SW480 (cell line): ENCODE results near the gene ATXN7L3.
"Not testable (repeated sequence)": the region's sequence is repeated elsewhere in the genome, so short reads cannot be mapped to it uniquely, and the experiment has no call there.

Experiments used
- DNase-seq: peaks from one replicate; pipeline ENCODE4 v3.0.0-alpha.2; 2016; ENCODE audit warnings: low spot score

The ATXN7L3 gene

DNA sequence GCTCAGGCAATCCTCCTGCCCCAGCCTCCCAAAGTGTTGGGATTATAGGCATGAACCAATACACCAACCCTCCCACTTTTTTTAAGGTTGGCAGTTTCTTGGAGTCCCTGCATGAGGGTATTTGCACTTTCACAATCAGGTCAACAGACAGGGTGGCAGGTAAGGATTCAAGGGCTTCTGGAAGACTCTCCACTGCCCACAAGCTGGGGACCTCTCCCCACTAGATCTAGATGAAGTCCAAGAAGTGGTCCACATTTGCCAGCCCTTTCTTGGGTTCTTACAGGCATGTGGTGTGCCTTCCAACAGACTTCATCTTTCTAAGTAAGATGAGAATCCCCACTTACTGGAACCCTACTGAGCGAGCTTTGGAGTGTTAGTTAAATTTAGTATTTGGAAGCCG, 25.3 kb downstream of the ATXN7L3 start:
- DNase-seq, result no peak

- no peak for DNase-seq
Observed at GRCh38 chr17:44171931-44172455, 27.7 kb downstream of the ATXN7L3 start.

- no peak for DNase-seq
Observed at GRCh38 chr17:44170499-44171201, 29.0 kb downstream of the ATXN7L3 start, which contains the start of gene ASB16. Gene ASB16 (plus strand): TSS chr17:44170704. CDS start chr17:44170790, 86 bp downstream.

- DNase-seq, result no peak
Observed at GRCh38 chr17:44170135-44170498, 29.6 kb downstream of the ATXN7L3 start.

- DNase-seq, result no peak
Observed at GRCh38 chr17:44167181-44167861, 32.4 kb downstream of the ATXN7L3 start.

DNA sequence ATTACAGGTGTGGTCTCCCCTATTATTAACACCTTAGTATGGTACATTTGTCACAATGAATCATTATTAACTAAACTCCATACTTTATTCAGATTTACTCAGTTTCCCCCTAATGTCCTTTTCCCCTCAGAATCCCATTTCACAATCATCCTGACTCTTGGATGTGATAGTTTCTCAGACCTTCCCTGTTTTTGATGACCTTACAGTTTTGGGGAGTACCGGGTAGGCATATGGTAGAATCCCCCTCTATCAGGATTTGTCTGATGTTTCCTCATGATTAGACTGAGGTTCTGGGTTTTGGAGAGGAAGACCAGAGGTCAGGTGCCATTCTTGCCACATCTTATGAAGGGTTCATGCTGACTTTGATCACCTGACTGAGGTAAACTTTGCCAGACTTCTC, 35.2 kb downstream of the ATXN7L3 start:
- DNase-seq, result no peak

- DNase-seq, result no peak
Observed at GRCh38 chr17:44159519-44160210, 40.0 kb downstream of the ATXN7L3 start.

DNA sequence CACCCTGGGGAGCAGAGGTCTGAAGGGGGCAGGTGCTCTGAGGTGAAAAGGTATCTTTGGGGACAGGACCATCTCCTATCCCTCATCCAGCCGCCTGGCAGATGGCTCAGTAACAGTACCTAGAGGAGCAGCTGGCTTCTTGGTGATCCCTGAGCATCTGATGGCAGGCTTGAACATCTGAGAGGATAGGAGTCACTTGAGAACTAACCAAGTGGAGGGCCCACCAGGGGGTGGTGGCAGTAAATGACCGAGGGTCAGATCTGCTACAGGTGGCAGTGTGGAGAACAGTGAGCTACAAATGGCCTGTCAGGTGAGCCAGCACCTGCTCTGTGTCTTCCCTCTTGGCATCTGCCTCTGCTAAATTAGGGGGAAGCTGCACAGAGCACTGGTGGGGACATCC, 44.2 kb downstream of the ATXN7L3 start:
- no peak for DNase-seq

GRCh38 chr17:44152875-44153274, 46.8 kb downstream of the ATXN7L3 start:
- DNase-seq, result no peak

DNA sequence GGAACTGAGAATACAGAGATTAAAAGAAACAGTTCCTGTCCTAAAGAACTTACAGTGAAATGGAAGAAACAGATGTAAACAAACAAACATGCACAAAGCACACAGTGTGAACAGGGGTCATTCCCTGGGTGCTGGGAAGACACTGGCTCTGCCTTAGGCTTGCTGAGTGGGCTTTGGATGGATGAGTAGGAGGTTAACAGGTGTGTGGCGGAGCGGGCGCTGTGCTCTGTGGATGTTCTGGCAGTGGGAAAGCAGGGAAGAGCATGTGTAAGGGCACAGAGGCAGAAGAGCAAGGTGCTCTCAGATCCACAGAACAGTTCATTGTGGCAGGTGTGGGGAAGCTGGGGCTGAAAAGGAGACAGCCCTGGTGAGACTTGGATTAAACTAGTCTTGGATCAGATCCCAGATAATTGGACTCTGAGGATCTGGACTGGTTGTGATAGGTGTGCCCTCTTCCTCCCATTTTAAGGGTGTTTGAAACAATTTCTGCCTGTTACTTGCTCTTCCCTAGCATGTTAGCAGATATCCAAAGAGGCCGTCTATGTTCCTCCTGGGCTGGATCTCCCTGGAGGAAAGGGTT, 49.8 kb downstream of the ATXN7L3 start:
- no peak for DNase-seq

DNA sequence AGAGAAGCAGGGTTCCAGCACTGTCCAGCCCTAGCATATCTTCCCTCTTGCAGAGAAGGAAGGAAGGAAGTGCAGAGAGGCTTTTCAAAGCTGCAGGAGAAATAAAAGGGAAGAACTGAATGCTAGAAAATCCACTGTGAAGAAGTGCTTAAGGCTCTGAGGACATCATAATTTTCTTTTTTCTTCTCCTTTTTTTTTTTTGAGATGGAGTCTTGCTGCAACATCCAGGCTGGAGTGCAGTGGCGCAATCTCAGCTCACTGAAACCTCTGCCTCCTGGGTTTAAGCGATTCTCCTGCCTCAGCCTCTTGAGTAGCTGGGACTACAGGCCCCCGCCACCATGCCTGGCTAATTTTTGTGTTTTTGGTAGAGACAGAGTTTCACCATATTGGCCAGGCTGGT, 50.6 kb downstream of the ATXN7L3 start:
- not testable (repeated sequence) for DNase-seq

DNA sequence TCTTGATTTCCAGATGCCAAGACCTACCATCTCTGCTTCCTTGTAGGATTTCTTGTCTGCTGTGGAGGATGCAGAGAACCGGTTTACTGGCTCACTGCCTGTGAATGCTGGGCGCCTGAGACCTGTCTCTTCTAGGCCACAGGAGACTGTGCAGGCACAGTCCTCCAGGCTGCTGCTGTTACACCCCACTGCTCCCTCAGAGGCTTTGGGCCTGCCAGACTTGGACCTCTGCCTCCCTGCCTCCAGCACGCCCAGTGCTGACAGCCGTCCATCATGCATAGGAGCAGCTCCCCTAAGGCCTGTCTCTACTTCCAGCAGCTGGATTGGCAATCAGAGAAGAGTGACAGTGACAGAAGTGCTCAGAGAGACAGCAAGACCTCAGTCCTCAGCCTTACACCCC, 51.9 kb downstream of the ATXN7L3 start:
- no peak for DNase-seq

- no peak for DNase-seq
Observed at GRCh38 chr17:44146375-44147346, 53.0 kb downstream of the ATXN7L3 start.

DNA sequence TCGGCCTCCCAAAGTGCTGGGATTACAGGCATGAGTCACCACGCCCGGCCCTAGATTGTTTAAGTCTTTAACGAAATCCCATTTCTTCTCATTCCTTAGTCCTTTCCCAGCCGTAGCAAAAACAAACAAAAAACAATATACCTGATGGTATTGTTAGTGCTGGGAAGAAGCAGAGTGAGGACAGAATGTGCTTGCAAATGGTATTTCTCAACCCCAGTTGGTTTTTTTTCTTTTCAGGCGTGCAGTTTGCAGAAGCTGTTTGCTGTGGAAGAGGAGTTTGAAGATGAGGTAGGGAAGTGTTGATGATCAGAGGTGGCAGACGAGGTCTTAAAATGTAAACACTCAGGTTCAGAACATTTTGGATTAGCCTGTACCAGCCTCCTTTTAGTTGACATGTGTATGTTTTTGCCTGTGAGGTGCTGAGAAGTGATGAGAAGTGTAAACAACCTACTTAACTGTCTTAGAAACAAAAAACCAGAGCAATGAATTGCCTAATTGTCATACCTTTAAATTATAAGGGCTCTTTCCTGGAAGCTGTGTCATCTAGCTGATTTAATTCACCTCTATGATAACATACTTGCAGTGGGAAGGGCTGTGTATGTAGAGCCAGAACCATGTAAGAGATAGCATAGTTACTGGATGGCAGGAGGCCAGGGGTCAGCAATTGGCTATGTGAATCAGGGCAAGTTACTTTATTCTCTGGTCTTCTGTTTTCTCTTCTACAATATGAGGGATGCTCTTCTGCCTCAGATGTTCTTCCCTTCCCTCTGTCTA, 54.5 kb downstream of the ATXN7L3 start:
- no peak for DNase-seq

GRCh38 chr17:44143921-44144320, 55.8 kb downstream of the ATXN7L3 start:
- DNase-seq, result not testable (repeated sequence)
